K562 (cell line): Measurements from ENCODE around the gene SEC11A. TPM values are rescaled to one million over a fixed set of nuclear protein-coding genes. Genes with fewer than 3 reads are reported as not detected.

Experiments
- ADNP ChIP-seq: fragments of 200-800 bp; sonication (Bioruptor generic); IDR thresholded peaks from 2 replicates; pipeline ENCODE4 v1.6.1; 2016; ENCODE audit warnings: missing genetic modification characterization, missing compliant biosample characterization
- GATA2 ChIP-seq: sonication (generic); formaldehyde crosslinking; IDR thresholded peaks from 2 replicates; pipeline ENCODE4 v1.4.0; 2020; ENCODE audit warnings: mild to moderate bottlenecking, missing genetic modification reagents
- LCOR ChIP-seq: sonication (generic); formaldehyde crosslinking; IDR thresholded peaks from 2 replicates; pipeline ENCODE4 v1.8.0; 2022; ENCODE audit warnings: mild to moderate bottlenecking, missing genetic modification reagents
- MBD2 ChIP-seq: sonication (generic); IDR thresholded peaks from 2 replicates; pipeline ENCODE4 v1.6.1; 2016; ENCODE audit warnings: low read depth, borderline replicate concordance
- POLR2AphosphoS5 ChIP-seq: IDR thresholded peaks from 2 replicates; pipeline ENCODE4 v1.6.1; 2011; ENCODE audit warnings: mild to moderate bottlenecking, low read depth, low read length, moderate library complexity; ENCODE audit not compliant: control insufficient read depth, insufficient read depth
- TOE1 ChIP-seq, 2 experiments: fragments of 450-650 bp in 1 of 2; sonication (generic) in 1 of 2; formaldehyde crosslinking in 1 of 2; IDR thresholded peaks; 2 replicates each; pipeline versions ENCODE4 v1.7.1 to v1.8.0; 2016 to 2022; ENCODE audit warnings: borderline replicate concordance in 2 of 2, mild to moderate bottlenecking in 2 of 2, antibody characterized with exemption in 1 of 2, inconsistent platforms in 1 of 2, low read depth in 1 of 2, missing genetic modification reagents in 1 of 2, moderate library complexity in 1 of 2
- TSHZ1 ChIP-seq: fragments of 250-450 bp; sonication (Bioruptor Pico); IDR thresholded peaks from 2 replicates; pipeline ENCODE4 v1.4.0; 2020; ENCODE audit warnings: mild to moderate bottlenecking, moderate library complexity
- ZKSCAN1 ChIP-seq: fragments of 150-350 bp; IDR thresholded peaks from 2 replicates; pipeline ENCODE4 v1.6.1; 2016; ENCODE audit warnings: low read depth, low read length
- ZNF717 ChIP-seq: fragments of 250-450 bp; sonication (Bioruptor Pico); IDR thresholded peaks from 2 replicates; pipeline ENCODE4 v1.5.0; 2021
- ZNF76 ChIP-seq: fragments of 250-450 bp; sonication (Bioruptor Pico); IDR thresholded peaks from 2 replicates; pipeline ENCODE4 v1.4.0; 2020; ENCODE audit warnings: mild to moderate bottlenecking, moderate library complexity, borderline replicate concordance
- polyA plus RNA-seq, 8 experiments: library from polyadenylated mRNA; depleted of rRNA in 4 of 8; stranded (reverse) in 5 of 8; unstranded in 3 of 8; fragments of >200 nt; fragmentation: Nextera tagmentation in 2 of 8; fragmentation: Illumina TruSeq in 1 of 8; extraction: Ambion mirVana in 2 of 8; extraction: Trizol in 1 of 8; gene quantifications; 2 replicates each; pipeline versions ENCODE4 v1.2.1 to v1.2.3, GENCODE V29; 2011 to 2014; ENCODE audit warnings: inconsistent platforms in 1 of 8, missing spikeins in 1 of 8
- total RNA-seq, 7 experiments: library from RNA; depleted of rRNA in 6 of 7; stranded (reverse); fragments of >200 nt in 6 of 7; fragmentation: Illumina TruSeq in 2 of 7; extraction: Trizol in 2 of 7; gene quantifications; 2 replicates each; pipeline versions ENCODE4 v1.2.1 to v1.2.3, GENCODE V29; 2011 to 2021; ENCODE audit warnings: low replicate concordance in 1 of 7
- TF ChIP-seq, protein P1 (sequence below), 2 experiments: fragments of 450-650 bp; IDR thresholded peaks; 2 replicates each; pipeline ENCODE4 v1.6.1; 2016; ENCODE audit warnings: mild to moderate bottlenecking in 2 of 2, borderline replicate concordance in 1 of 2, low read depth in 1 of 2, moderate library complexity in 1 of 2
- TF ChIP-seq, protein P2 (sequence below): IDR thresholded peaks from 2 replicates; pipeline ENCODE4 v1.6.1; 2016; ENCODE audit warnings: missing genetic modification characterization, missing compliant biosample characterization

SEC11A gene
- total and polyA plus RNA-seq, 9 of the 15 experiments (the other 6 are each of a cell fraction or from before 2014, with no cell fraction given) = 175 to 310 (median 229) TPM

- TF ChIP-seq, protein P1, sequence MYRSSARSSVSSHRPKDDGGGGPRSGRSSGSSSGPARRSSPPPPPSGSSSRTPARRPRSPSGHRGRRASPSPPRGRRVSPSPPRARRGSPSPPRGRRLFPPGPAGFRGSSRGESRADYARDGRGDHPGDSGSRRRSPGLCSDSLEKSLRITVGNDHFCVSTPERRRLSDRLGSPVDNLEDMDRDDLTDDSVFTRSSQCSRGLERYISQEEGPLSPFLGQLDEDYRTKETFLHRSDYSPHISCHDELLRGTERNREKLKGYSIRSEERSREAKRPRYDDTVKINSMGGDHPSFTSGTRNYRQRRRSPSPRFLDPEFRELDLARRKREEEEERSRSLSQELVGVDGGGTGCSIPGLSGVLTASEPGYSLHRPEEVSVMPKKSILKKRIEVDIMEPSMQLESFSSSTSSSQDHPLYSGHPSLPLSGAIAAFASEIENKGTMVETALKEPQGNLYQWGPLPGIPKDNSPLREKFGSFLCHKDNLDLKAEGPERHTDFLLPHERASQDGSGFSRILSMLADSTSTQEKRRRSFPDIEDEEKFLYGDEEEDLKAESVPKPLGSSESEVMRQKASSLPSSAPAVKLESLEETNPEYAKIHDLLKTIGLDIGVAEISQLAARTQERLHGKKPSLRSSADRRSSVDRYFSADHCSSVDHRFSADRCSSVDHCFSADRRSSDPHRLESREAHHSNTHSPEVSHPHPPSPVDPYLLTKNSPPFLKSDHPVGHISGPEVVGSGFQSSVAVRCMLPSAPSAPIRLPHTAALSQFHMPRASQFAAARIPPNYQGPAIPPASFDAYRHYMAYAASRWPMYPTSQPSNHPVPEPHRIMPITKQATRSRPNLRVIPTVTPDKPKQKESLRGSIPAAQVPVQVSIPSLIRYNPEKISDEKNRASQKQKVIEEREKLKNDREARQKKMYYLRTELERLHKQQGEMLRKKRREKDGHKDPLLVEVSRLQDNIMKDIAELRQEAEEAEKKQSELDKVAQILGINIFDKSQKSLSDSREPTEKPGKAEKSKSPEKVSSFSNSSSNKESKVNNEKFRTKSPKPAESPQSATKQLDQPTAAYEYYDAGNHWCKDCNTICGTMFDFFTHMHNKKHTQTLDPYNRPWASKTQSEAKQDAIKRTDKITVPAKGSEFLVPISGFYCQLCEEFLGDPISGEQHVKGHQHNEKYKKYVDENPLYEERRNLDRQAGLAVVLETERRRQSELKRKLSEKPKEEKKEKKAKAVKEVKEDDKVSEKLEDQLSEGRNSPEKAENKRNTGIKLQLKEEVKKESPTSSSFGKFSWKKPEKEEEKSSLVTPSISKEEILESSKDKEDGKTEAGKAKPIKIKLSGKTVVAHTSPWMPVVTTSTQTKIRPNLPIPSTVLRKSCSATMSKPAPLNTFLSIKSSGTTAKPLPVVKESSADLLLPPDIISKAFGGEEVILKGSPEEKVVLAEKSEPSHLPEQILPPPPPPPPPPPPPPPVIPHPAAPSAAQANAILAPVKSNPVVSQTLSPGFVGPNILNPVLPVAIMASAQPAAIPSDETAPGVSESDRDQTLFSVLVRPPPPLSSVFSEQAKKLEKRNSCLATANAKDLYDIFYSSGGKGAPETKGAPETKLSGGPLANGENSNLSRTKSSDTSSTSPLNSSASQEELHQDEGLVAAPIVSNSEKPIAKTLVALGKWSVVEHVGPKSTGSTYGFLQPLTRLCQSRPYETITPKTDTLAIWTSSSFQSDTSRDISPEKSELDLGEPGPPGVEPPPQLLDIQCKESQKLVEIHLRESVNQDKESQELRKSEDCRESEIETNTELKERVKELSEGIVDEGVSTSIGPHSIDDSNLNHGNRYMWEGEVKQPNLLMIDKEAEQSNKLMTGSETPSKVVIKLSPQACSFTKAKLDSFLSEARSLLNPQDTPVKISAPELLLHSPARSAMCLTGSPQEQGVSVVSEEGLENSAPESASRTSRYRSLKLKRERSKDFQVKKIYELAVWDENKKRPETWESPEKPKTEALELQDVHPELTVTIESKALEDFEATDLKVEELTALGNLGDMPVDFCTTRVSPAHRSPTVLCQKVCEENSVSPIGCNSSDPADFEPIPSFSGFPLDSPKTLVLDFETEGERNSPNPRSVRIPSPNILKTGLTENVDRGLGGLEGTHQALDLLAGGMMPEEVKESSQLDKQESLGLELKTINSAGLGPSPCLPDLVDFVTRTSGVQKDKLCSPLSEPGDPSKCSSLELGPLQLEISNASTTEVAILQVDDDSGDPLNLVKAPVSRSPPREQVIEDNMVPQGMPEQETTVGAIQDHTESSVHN (IDR thresholded peaks at IDR 0.05; ENCODE audit: borderline replicate concordance in 1 of 2, low read depth in 1 of 2) = 0 out of 4 replicates have a peak, but pooled peaks of 1 of the 2 experiments have one; percentile 19
- TF ChIP-seq POLR2AphosphoS5 (peak; percentile 76), TSHZ1 (no peak), ZNF76 (CRISPR knock-in tag) (peak; percentile 30; the same call in 1 of the 2 replicates), ZKSCAN1 (peak; percentile 77), MBD2 (peak; percentile 71; the same call in 1 of the 2 replicates), TOE1 (IDR thresholded peaks at IDR 0.05; ENCODE audit: borderline replicate concordance) (peak; percentile 75), TOE1 (CRISPR knock-in tag; IDR thresholded peaks at IDR 0.05; ENCODE audit: borderline replicate concordance, low read depth) (no peak), LCOR (CRISPR knock-in tag) (peak; percentile 72; the same call in 1 of the 2 replicates), ADNP (tag) (no peak), GATA2 (no peak), ZNF717 (no peak)
- TF ChIP-seq, protein P2, sequence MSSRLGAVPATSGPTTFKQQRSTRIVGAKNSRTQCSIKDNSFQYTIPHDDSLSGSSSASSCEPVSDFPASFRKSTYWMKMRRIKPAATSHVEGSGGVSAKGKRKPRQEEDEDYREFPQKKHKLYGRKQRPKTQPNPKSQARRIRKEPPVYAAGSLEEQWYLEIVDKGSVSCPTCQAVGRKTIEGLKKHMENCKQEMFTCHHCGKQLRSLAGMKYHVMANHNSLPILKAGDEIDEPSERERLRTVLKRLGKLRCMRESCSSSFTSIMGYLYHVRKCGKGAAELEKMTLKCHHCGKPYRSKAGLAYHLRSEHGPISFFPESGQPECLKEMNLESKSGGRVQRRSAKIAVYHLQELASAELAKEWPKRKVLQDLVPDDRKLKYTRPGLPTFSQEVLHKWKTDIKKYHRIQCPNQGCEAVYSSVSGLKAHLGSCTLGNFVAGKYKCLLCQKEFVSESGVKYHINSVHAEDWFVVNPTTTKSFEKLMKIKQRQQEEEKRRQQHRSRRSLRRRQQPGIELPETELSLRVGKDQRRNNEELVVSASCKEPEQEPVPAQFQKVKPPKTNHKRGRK (tag) = peak; percentile 47; the same call in 1 of the 2 replicates
Measured at GRCh38 chr15:84716036-84716732, at the start of gene SEC11A (continued).
